ENCODE measurements around the gene ANKRD1.

DNA sequence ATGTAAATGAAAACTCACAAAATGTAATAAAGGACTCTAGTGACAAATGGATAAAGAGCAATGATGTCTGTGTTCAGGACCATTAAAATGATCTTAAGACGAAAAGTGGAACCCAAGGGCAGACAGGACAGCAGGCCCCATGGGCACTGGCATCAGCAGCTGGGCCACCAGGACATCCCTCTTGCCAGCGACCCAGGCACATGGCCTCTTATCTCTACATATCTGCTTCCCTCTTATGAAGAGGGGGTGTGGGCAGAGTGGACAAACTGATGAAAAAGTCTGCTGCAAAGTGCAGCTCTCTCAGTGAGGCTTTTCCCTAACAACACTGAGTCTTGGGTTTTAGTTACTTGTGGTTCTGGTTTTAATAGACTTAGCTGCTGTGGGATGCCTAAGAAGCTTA, 44.8 kb upstream of the ANKRD1 start:
- TF ChIP-seq, protein P1, sequence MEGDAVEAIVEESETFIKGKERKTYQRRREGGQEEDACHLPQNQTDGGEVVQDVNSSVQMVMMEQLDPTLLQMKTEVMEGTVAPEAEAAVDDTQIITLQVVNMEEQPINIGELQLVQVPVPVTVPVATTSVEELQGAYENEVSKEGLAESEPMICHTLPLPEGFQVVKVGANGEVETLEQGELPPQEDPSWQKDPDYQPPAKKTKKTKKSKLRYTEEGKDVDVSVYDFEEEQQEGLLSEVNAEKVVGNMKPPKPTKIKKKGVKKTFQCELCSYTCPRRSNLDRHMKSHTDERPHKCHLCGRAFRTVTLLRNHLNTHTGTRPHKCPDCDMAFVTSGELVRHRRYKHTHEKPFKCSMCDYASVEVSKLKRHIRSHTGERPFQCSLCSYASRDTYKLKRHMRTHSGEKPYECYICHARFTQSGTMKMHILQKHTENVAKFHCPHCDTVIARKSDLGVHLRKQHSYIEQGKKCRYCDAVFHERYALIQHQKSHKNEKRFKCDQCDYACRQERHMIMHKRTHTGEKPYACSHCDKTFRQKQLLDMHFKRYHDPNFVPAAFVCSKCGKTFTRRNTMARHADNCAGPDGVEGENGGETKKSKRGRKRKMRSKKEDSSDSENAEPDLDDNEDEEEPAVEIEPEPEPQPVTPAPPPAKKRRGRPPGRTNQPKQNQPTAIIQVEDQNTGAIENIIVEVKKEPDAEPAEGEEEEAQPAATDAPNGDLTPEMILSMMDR (IDR thresholded peaks at IDR 0.05; ENCODE audit: extremely low read depth in 1 of 2, insufficient read depth in 1 of 2, low read depth in 1 of 2, low read length in 2 of 2), result no peak
- TF ChIP-seq FOS (IDR thresholded peaks at IDR 0.05; ENCODE audit: borderline replicate concordance, insufficient read depth, low read length), result no peak
- TF ChIP-seq POLR2AphosphoS5 (IDR thresholded peaks at IDR 0.05; ENCODE audit: insufficient read depth, low read depth, low read length), result no peak
- no peak for TF ChIP-seq POLR2A (IDR thresholded peaks at IDR 0.05; ENCODE audit: low read depth, low read length)
